Astrocyte of the cerebellum (primary cell): ENCODE results near the gene UNC93A.
"Not testable (repeated sequence)": the region's sequence is repeated elsewhere in the genome, so short reads cannot be mapped to it uniquely, and the experiment has no call there.

ENCODE experiments used
- DNase-seq: peaks from one replicate; pipeline ENCODE4 v3.0.0-alpha.2; 2011; ENCODE audit warnings: low read depth
- H3K4me3 ChIP-seq: 2 replicates; pipeline ENCODE4 v1.5.1; 2011; ENCODE audit warnings: mild to moderate bottlenecking, low read depth, low read length, moderate library complexity
- CTCF ChIP-seq: IDR thresholded peaks from 2 replicates; pipeline ENCODE4 v1.5.1; 2012; ENCODE audit warnings: low read length, low read depth, moderate library complexity, mild to moderate bottlenecking; ENCODE audit errors: missing control alignments
- in situ Hi-C: cut with HindIII; loops from 2 replicates; pipeline ENCODE4 v1.10.0; 2017; ENCODE audit warnings: low sequenced_read_pairs

Gene UNC93A

GRCh38 chr6:167303675-167304625, 12.8 kb downstream of the UNC93A start:
- in situ Hi-C loops, result no loop called here
- H3K4me3 ChIP-seq, result no peak overlapping the region
- DNase-seq, result no peak
- no peak for TF ChIP-seq CTCF

- TF ChIP-seq CTCF, result no peak
- in situ Hi-C loops, result no loop called here
- no peak overlapping the region for H3K4me3 ChIP-seq
- no peak for DNase-seq
These were observed 13.8 kb downstream of the UNC93A start for GRCh38 chr6:167304912-167305311.

- in situ Hi-C loops, result no loop called here
- DNase-seq, result no peak
- H3K4me3 ChIP-seq, result no peak overlapping the region
- TF ChIP-seq CTCF, result no peak
These were observed 14.7 kb downstream of the UNC93A start for GRCh38 chr6:167305796-167306195.

- H3K4me3 ChIP-seq, result no peak overlapping the region
- no peak for DNase-seq
- in situ Hi-C loops, result no loop called here
- TF ChIP-seq CTCF, result no peak
These were observed 15.4 kb downstream of the UNC93A start for GRCh38 chr6:167306401-167306998.

GRCh38 chr6:167307342-167307955, 16.3 kb downstream of the UNC93A start:
- TF ChIP-seq CTCF, result no peak
- no peak overlapping the region for H3K4me3 ChIP-seq
- in situ Hi-C loops, result no loop called here

GRCh38 chr6:167308207-167308606, 17.1 kb downstream of the UNC93A start:
- in situ Hi-C loops, result no loop called here
- no peak overlapping the region for H3K4me3 ChIP-seq
- no peak for DNase-seq
- no peak for TF ChIP-seq CTCF

More at GRCh38 chr6:167307342-167307955, 16.3 kb downstream of the UNC93A start:
- DNase-seq, result no peak

GRCh38 chr6:167309355-167310192, 18.5 kb downstream of the UNC93A start:
- in situ Hi-C loops, H3K4me3 ChIP-seq, DNase-seq: not testable (repeated sequence)
